ENCODE results near the gene TMEM101.
"Not testable (repeated sequence)": the region's sequence is repeated elsewhere in the genome, so short reads cannot be mapped to it uniquely, and the experiment has no call there.

The TMEM101 gene

GRCh38 chr17:44037471-44037870, 22.7 kb upstream of the TMEM101 start:
- no peak for TF ChIP-seq CTCF (conservative IDR thresholded peaks at IDR 0.05; ENCODE audit: low read depth, low read length)
- H3K4me3 ChIP-seq (ENCODE audit: low read length), result no peak overlapping the region
- DNase-seq (ENCODE audit: low read depth), result no peak

- not testable (repeated sequence) for H3K4me3 ChIP-seq (ENCODE audit: low read length); DNase-seq (ENCODE audit: low read depth)
Measured at GRCh38 chr17:44034688-44035087, 19.9 kb upstream of the TMEM101 start.

- H3K4me3 ChIP-seq (ENCODE audit: low read length), result no peak overlapping the region
- no peak for TF ChIP-seq CTCF (conservative IDR thresholded peaks at IDR 0.05; ENCODE audit: low read depth, low read length)
- DNase-seq (ENCODE audit: low read depth), result no peak
Measured at GRCh38 chr17:44033861-44034408, 19.2 kb upstream of the TMEM101 start.

- TF ChIP-seq CTCF (conservative IDR thresholded peaks at IDR 0.05; ENCODE audit: low read depth, low read length), result no peak
- H3K4me3 ChIP-seq (ENCODE audit: low read length), result no peak overlapping the region
- DNase-seq (ENCODE audit: low read depth), result no peak
Measured at GRCh38 chr17:44030482-44030881, 15.7 kb upstream of the TMEM101 start.

- TF ChIP-seq CTCF (conservative IDR thresholded peaks at IDR 0.05; ENCODE audit: low read depth, low read length), result no peak
- DNase-seq (ENCODE audit: low read depth), result no peak
- no peak overlapping the region for H3K4me3 ChIP-seq (ENCODE audit: low read length)
Measured at GRCh38 chr17:44029736-44030135, 15.0 kb upstream of the TMEM101 start.

GRCh38 chr17:44024853-44025252, 10.1 kb upstream of the TMEM101 start:
- H3K4me3 ChIP-seq (ENCODE audit: low read length), result no peak overlapping the region
- no peak for TF ChIP-seq CTCF (conservative IDR thresholded peaks at IDR 0.05; ENCODE audit: low read depth, low read length)
- no peak for DNase-seq (ENCODE audit: low read depth)

- H3K4me3 ChIP-seq (ENCODE audit: low read length), result no peak overlapping the region
- DNase-seq (ENCODE audit: low read depth), result no peak
- TF ChIP-seq CTCF (conservative IDR thresholded peaks at IDR 0.05; ENCODE audit: low read depth, low read length), result no peak
Measured at GRCh38 chr17:44024271-44024663, 9.5 kb upstream of the TMEM101 start.

Data from retinal pigment epithelial cell (primary cell).